SIG-M5 treated with dmso at 0.1 percent for 504 hours (cell line): ENCODE results near the gene PHC3.
"Not testable (repeated sequence)": the region's sequence is repeated elsewhere in the genome, so short reads cannot be mapped to it uniquely, and the experiment has no call there.

Source experiments
- DNase-seq: peaks from one replicate; lab custom pipeline; 2025; ENCODE audit not compliant: unreplicated experiment; lab: John Stamatoyannopoulos, UW

Gene PHC3

GRCh38 chr3:170180908-170181885 is at the start of gene PHC3:
Gene PHC3 (minus strand): TSS chr3:170181733. CDS start chr3:170181715, 18 bp downstream.
- DNase-seq = peak; percentile 93

GRCh38 chr3:170228093-170228766 is 46.7 kb upstream of the PHC3 start:
- no peak for DNase-seq

GRCh38 chr3:170226426-170226960 is 45.0 kb upstream of the PHC3 start:
- DNase-seq = no peak

GRCh38 chr3:170225166-170225565 is 43.6 kb upstream of the PHC3 start:
- no peak for DNase-seq

- DNase-seq = peak; percentile 62
Measured at GRCh38 chr3:170222647-170223541, 41.4 kb upstream of the PHC3 start.

GRCh38 chr3:170221924-170222646 is 40.6 kb upstream of the PHC3 start, which contains the start of gene PRKCI:
Gene PRKCI (plus strand): TSS chr3:170222424. CDS start chr3:170222670, 246 bp downstream.
- peak; percentile 96 for DNase-seq

GRCh38 chr3:170220871-170221270 is 39.3 kb upstream of the PHC3 start:
- DNase-seq = no peak

GRCh38 chr3:170219850-170220249 is 38.3 kb upstream of the PHC3 start:
- DNase-seq = no peak

GRCh38 chr3:170211668-170212067 is 30.1 kb upstream of the PHC3 start:
- no peak for DNase-seq

- DNase-seq = no peak
Measured at GRCh38 chr3:170207717-170208116, 26.2 kb upstream of the PHC3 start.

GRCh38 chr3:170206164-170206762 is 24.7 kb upstream of the PHC3 start:
- not testable (repeated sequence) for DNase-seq

GRCh38 chr3:170205302-170205701 is 23.8 kb upstream of the PHC3 start:
- DNase-seq = no peak

- no peak for DNase-seq
Measured at GRCh38 chr3:170204509-170204908, 23.0 kb upstream of the PHC3 start.

GRCh38 chr3:170204023-170204472 is 22.5 kb upstream of the PHC3 start:
- DNase-seq = no peak

GRCh38 chr3:170203457-170203856 is 21.9 kb upstream of the PHC3 start:
- DNase-seq = no peak

GRCh38 chr3:170201527-170201926 is 20.0 kb upstream of the PHC3 start:
- no peak for DNase-seq

GRCh38 chr3:170200987-170201386 is 19.5 kb upstream of the PHC3 start:
- DNase-seq = no peak

- DNase-seq = no peak
Measured at GRCh38 chr3:170196833-170197232, 15.3 kb upstream of the PHC3 start.

- not testable (repeated sequence) for DNase-seq
Measured at GRCh38 chr3:170195759-170196158, 14.2 kb upstream of the PHC3 start.
